B cell (primary cell): Measurements from ENCODE around the gene CHST4. TPM values are rescaled to one million over a fixed set of nuclear protein-coding genes. Genes with fewer than 3 reads are reported as not detected.

Source experiments
- ATAC-seq: fragments of 200-7000 bp; cut with Tn5 transposase; one replicate; pipeline ENCODE4 v1.10.0; 2021; ENCODE audit warnings: low read depth, mild to moderate bottlenecking, moderate number of reproducible peaks, moderate library complexity
- CTCF ChIA-PET: fragments of 350-600 bp; sonication (Branson Sonifier 250); formaldehyde crosslinking; loops from one replicate; lab custom pipeline; 2021; ENCODE audit warnings: antibody characterized with exemption, inconsistent platforms; lab: Charles Lee
- POLR2A ChIA-PET: fragments of 350-600 bp; sonication (Branson Sonifier 250); formaldehyde crosslinking; loops from one replicate; lab custom pipeline; 2021; ENCODE audit warnings: antibody characterized with exemption; lab: Charles Lee
- DNase-seq: peaks from one replicate; pipeline ENCODE4 v3.0.0; 2013
- H2AFZ ChIP-seq: 2 replicates; pipeline ENCODE4 v1.6.1; 2012; ENCODE audit warnings: mild to moderate bottlenecking, low read depth, low read length; ENCODE audit not compliant: insufficient read depth, poor library complexity, severe bottlenecking
- H3K27ac ChIP-seq, 2 donors: 1 replicate in 1 of 2; 2 replicates in 1 of 2; pipeline ENCODE4 v1.5.1; 2012 to 2013; ENCODE audit warnings: low read length in 2 of 2, mild to moderate bottlenecking in 2 of 2, moderate library complexity in 1 of 2
- H3K27me3 ChIP-seq, 4 experiments: fragments of 200-600 bp in 1 of 4; sonication (generic) in 1 of 4; replicated peaks in 1 of 4; 1 replicate in 2 of 4; 2 replicates in 2 of 4; pipeline versions ENCODE4 v1.6.1 to v1.7.0; 2013 to 2016; ENCODE audit warnings: low read length in 3 of 4, mild to moderate bottlenecking in 2 of 4, mixed read lengths in 1 of 4, moderate library complexity in 1 of 4; ENCODE audit not compliant: insufficient read depth in 4 of 4, control insufficient read depth in 3 of 4; ENCODE audit errors: control extremely low read depth in 1 of 4
- H3K36me3 ChIP-seq, 2 experiments: replicated peaks in 1 of 2; 1 replicate in 1 of 2; 2 replicates in 1 of 2; pipeline versions ENCODE4 v1.6.1 to v1.7.1; 2013; ENCODE audit warnings: low read length in 1 of 2; ENCODE audit not compliant: insufficient read depth in 2 of 2, control insufficient read depth in 1 of 2; ENCODE audit errors: control extremely low read depth in 1 of 2, extremely low read depth in 1 of 2
- H3K4me1 ChIP-seq, 2 donors: fragments of 200-600 bp in 1 of 2; sonication (generic) in 1 of 2; 1 replicate in 1 of 2; 2 replicates in 1 of 2; pipeline versions ENCODE4 v1.5.1 to v1.6.1; 2013 to 2017; ENCODE audit warnings: low read length in 2 of 2; ENCODE audit not compliant: control insufficient read depth in 2 of 2, insufficient read depth in 2 of 2
- H3K4me2 ChIP-seq: replicated peaks from 2 replicates; pipeline ENCODE3; 2012; ENCODE audit warnings: mild to moderate bottlenecking, low read depth, low read length; ENCODE audit not compliant: poor library complexity, severe bottlenecking
- H3K4me3 ChIP-seq, 5 experiments: fragments of 200-600 bp in 1 of 5; sonication (generic) in 1 of 5; 1 replicate in 3 of 5; 2 replicates in 2 of 5; pipeline versions ENCODE4 v1.5.1 to v1.7.0; 2011 to 2016; ENCODE audit warnings: low read length in 4 of 5, mild to moderate bottlenecking in 4 of 5, low read depth in 2 of 5, control low read depth in 1 of 5, moderate library complexity in 1 of 5; ENCODE audit not compliant: insufficient read depth in 1 of 5; ENCODE audit errors: control extremely low read depth in 1 of 5, extremely low read depth in 1 of 5
- H3K79me2 ChIP-seq: fragments of 200-600 bp; sonication (generic); one replicate; pipeline ENCODE4 v1.6.0; 2016; ENCODE audit warnings: low read length; ENCODE audit not compliant: control insufficient read depth, insufficient read depth
- H3K9ac ChIP-seq: fragments of 200-600 bp; sonication (generic); 2 replicates; pipeline ENCODE4 v1.6.1; 2017; ENCODE audit warnings: mild to moderate bottlenecking, low read length, moderate library complexity
- H3K9me3 ChIP-seq, 3 donors: one replicate each; pipeline versions ENCODE4 v1.6.1 to v1.7.1; 2013; ENCODE audit warnings: low read length in 2 of 3; ENCODE audit not compliant: control insufficient read depth in 2 of 3, insufficient read depth in 1 of 3; ENCODE audit errors: control extremely low read depth in 1 of 3
- H4K20me1 ChIP-seq: 2 replicates; pipeline ENCODE4 v1.6.0; 2012; ENCODE audit warnings: mild to moderate bottlenecking, low read length; ENCODE audit not compliant: insufficient read depth, control insufficient read depth, poor library complexity, severe bottlenecking
- H3K27ac Mint-ChIP-seq: one replicate; pipeline ENCODE4 v1.8.0; 2021; ENCODE audit warnings: mixed read lengths
- H3K27me3 Mint-ChIP-seq: one replicate; pipeline ENCODE4 v1.8.0; 2021; ENCODE audit warnings: mixed read lengths
- H3K4me1 Mint-ChIP-seq: one replicate; pipeline ENCODE4 v1.8.0; 2021; ENCODE audit warnings: mixed read lengths
- H3K4me3 Mint-ChIP-seq: one replicate; pipeline ENCODE4 v1.8.0; 2021; ENCODE audit warnings: mixed read lengths
- H3K9me3 Mint-ChIP-seq: one replicate; pipeline ENCODE4 v1.8.0; 2022; ENCODE audit warnings: mixed read lengths; ENCODE audit not compliant: insufficient read depth
- CTCF ChIP-seq: fragments of 200-600 bp; IDR thresholded peaks from one replicate; pipeline ENCODE4 v1.8.0; 2022; ENCODE audit warnings: antibody characterized with exemption, mild to moderate bottlenecking
- EZH2 ChIP-seq: IDR thresholded peaks from 2 replicates; pipeline ENCODE4 v1.6.1; 2012; ENCODE audit warnings: borderline replicate concordance, low read depth, mild to moderate bottlenecking, moderate library complexity, low read length; ENCODE audit not compliant: insufficient read depth, poor library complexity, severe bottlenecking
- WGBS: methylation state at CpG from one replicate; pipeline ENCODE4 v1.1.5; 2013; ENCODE audit warnings: missing lambda C conversion rate; ENCODE audit not compliant: insufficient coverage; 5-methylcytosine and 5-hydroxymethylcytosine counted together
- intact Hi-C: fragments of 100-400 bp; cut with micrococcal nuclease; formaldehyde crosslinking; loops from one replicate; pipeline ENCODE4 v1.10.0; 2022
- polyA plus RNA-seq: library from polyadenylated mRNA; depleted of rRNA; stranded (reverse); fragments of >200 nt; gene quantifications from 2 replicates; pipeline ENCODE4 v1.2.3, GENCODE V29; 2012
- total RNA-seq, 2 donors: library from RNA; stranded (reverse); fragments of 120-200 nt in 1 of 2; gene quantifications; 1 replicate in 1 of 2; 2 replicates in 1 of 2; pipeline versions ENCODE4 v1.2.3 to v1.2.4, GENCODE V29; 2013 to 2022

CHST4 gene
- total and polyA plus RNA-seq, 2 donors (not counting 1 experiment from before 2014, with no cell fraction given) = not detected

- no peak for ATAC-seq
- Histone ChIP-seq H4K20me1 (no peaks in the 10 kb centered on the region), H3K9me3 (no peaks in the 10 kb centered on the region), H3K4me2 (no peak within 1 kb of the TSS), H3K27ac (no peak within 1 kb of the TSS), H3K4me1 (peaks cover 3 to 4% of the 10 kb centered on the region in 2 donors), H3K79me2 (no peaks in the 10 kb centered on the region), H3K27me3 (no peaks in the 10 kb centered on the region), H2AFZ (no peak within 1 kb of the TSS), H3K36me3 (no peaks in the 10 kb centered on the region), H3K4me3 (no peak within 1 kb of the TSS), H3K9ac (no peak within 1 kb of the TSS)
- Mint-ChIP-seq H3K9me3 (no peaks in the 10 kb centered on the region), H3K4me1 (peaks cover 6% of the 10 kb centered on the region), H3K4me3 (no peak within 1 kb of the TSS), H3K27ac (no peak within 1 kb of the TSS), H3K27me3 (peaks cover 13% of the 10 kb centered on the region)
- no peak for DNase-seq
- TF ChIP-seq CTCF (no peak), EZH2 (no peak)
- intact Hi-C loops = loop anchor here (5.0 kb wide), 1 partner anchor 37 kb away; no protein-coding TSS in a partner anchor
- ChIA-PET POLR2A (no interaction called here), CTCF (interaction anchor here (1.0 to 6.1 kb wide), 3 partner anchors 11 to 77 kb away, joined by 3 to 27 read pairs (median 4); no protein-coding TSS in a partner anchor)
- WGBS = 96% methylated on average over 22 of the region's 22 CpGs
These were observed 37.1 kb upstream of the CHST4 start, which contains the start of gene ZNF19 for GRCh38 chr16:71489122-71489521. ZNF19 (minus strand) TSS chr16:71489324; CDS start chr16:71482114, 7,210 bp downstream.

GRCh38 chr16:71490361-71490760, 35.9 kb upstream of the CHST4 start:
- no peak for DNase-seq
- ChIA-PET POLR2A (no interaction called here), CTCF (interaction anchor here (0.7 to 6.1 kb wide), 5 partner anchors 10 to 121 kb away, joined by 3 to 27 read pairs (median 4); partner anchors contain the start of gene CHST4)
- Mint-ChIP-seq H3K9me3 (no peaks in the 10 kb centered on the region), H3K27me3 (peaks cover 16% of the 10 kb centered on the region), H3K4me3 (no peak overlapping the region), H3K4me1 (no peaks in the 10 kb centered on the region), H3K27ac (no peak overlapping the region)
- H3K4me1 ChIP-seq = no peaks in the 10 kb centered on the region
- H3K27me3 ChIP-seq = no peaks in the 10 kb centered on the region
- H3K27ac ChIP-seq = no peak overlapping the region
- intact Hi-C loops = no loop called here
- H3K36me3 ChIP-seq = no peaks in the 10 kb centered on the region
- no peak overlapping the region for H3K9ac ChIP-seq
- H4K20me1 ChIP-seq = no peaks in the 10 kb centered on the region
- no peaks in the 10 kb centered on the region for H3K79me2 ChIP-seq
- no peak for ATAC-seq
- TF ChIP-seq EZH2 (no peak), CTCF (no peak)
- H3K4me3 ChIP-seq = no peak overlapping the region
- H2AFZ ChIP-seq = no peak overlapping the region
- no peaks in the 10 kb centered on the region for H3K9me3 ChIP-seq
- no peak overlapping the region for H3K4me2 ChIP-seq
